BJ (cell line): ENCODE data around the gene SLC16A11. TPM values are rescaled to one million over a fixed set of nuclear protein-coding genes. Genes with fewer than 3 reads are reported as not detected.

Experiments used
- CTCF ChIA-PET: fragments of 350-600 bp; formaldehyde crosslinking; extraction: SDS; loops from one replicate; lab custom pipeline; 2021; ENCODE audit warnings: antibody characterized with exemption, inconsistent platforms; lab: Yijun Ruan, JAX
- POLR2A ChIA-PET: fragments of 300-600 bp; sonication (Branson Sonifier 250); formaldehyde crosslinking; extraction: SDS; loops from one replicate; lab custom pipeline; 2021; ENCODE audit warnings: antibody characterized with exemption; lab: Charles Lee
- DNase-seq: peaks from one replicate; pipeline ENCODE4 v3.0.0-alpha.2; 2011; ENCODE audit warnings: low read depth
- H3K27me3 ChIP-seq: 2 replicates; pipeline ENCODE4 v1.6.0; 2011; ENCODE audit warnings: low read length; ENCODE audit not compliant: control insufficient read depth, insufficient read depth
- H3K36me3 ChIP-seq: 2 replicates; pipeline ENCODE4 v1.5.1; 2011; ENCODE audit warnings: low read length; ENCODE audit not compliant: control insufficient read depth, insufficient read depth
- H3K4me3 ChIP-seq: 2 replicates; pipeline ENCODE4 v1.5.1; 2011; ENCODE audit warnings: low read depth, mild to moderate bottlenecking, control low read depth, low read length
- polyA plus RNA-seq: library from polyadenylated mRNA; depleted of rRNA; stranded (reverse); fragments of >200 nt; gene quantifications from 2 replicates; pipeline ENCODE4 v1.2.3, GENCODE V29; 2011
- TF ChIP-seq, protein P1 (sequence below): IDR thresholded peaks from 2 replicates; pipeline ENCODE4 v1.5.1; 2011; ENCODE audit warnings: low read depth, mild to moderate bottlenecking, control low read depth, inconsistent platforms, low read length, moderate library complexity; ENCODE audit not compliant: insufficient read depth

Gene SLC16A11
- polyA plus RNA-seq, 1 experiment, result not detected

DNA sequence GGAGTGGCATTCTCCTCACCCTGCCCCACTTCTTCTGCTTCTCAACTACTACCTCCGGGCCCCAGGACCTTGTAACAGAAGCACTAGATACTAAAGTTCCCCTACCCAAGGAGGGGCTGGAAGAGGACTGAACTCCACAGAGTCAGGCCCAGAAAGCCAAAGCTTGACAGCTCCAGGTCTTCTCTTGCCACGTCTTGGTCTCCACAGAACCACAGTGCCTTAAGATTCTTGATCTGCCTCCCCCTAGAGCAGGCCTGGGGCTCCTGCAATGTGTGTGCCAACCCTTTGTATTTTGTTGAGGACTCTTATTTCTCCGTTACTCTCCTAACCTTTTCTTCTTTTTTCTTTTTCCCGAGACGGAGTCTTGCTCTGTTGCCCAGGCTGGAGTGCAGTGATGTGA lies 4.1 kb downstream of the SLC16A11 start:
- ChIA-PET CTCF (interaction anchor here (0.8 to 2.1 kb wide), 2 partner anchors 9 to 11 kb away, joined by 3 to 6 read pairs; no protein-coding TSS in a partner anchor), POLR2A (no interaction called here)
- no peak for DNase-seq
- no peaks in the 10 kb centered on the region for H3K36me3 ChIP-seq
- peaks cover 14% of the 10 kb centered on the region for H3K27me3 ChIP-seq
- no peak overlapping the region for H3K4me3 ChIP-seq
- TF ChIP-seq, protein P1, sequence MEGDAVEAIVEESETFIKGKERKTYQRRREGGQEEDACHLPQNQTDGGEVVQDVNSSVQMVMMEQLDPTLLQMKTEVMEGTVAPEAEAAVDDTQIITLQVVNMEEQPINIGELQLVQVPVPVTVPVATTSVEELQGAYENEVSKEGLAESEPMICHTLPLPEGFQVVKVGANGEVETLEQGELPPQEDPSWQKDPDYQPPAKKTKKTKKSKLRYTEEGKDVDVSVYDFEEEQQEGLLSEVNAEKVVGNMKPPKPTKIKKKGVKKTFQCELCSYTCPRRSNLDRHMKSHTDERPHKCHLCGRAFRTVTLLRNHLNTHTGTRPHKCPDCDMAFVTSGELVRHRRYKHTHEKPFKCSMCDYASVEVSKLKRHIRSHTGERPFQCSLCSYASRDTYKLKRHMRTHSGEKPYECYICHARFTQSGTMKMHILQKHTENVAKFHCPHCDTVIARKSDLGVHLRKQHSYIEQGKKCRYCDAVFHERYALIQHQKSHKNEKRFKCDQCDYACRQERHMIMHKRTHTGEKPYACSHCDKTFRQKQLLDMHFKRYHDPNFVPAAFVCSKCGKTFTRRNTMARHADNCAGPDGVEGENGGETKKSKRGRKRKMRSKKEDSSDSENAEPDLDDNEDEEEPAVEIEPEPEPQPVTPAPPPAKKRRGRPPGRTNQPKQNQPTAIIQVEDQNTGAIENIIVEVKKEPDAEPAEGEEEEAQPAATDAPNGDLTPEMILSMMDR, result no peak

DNA sequence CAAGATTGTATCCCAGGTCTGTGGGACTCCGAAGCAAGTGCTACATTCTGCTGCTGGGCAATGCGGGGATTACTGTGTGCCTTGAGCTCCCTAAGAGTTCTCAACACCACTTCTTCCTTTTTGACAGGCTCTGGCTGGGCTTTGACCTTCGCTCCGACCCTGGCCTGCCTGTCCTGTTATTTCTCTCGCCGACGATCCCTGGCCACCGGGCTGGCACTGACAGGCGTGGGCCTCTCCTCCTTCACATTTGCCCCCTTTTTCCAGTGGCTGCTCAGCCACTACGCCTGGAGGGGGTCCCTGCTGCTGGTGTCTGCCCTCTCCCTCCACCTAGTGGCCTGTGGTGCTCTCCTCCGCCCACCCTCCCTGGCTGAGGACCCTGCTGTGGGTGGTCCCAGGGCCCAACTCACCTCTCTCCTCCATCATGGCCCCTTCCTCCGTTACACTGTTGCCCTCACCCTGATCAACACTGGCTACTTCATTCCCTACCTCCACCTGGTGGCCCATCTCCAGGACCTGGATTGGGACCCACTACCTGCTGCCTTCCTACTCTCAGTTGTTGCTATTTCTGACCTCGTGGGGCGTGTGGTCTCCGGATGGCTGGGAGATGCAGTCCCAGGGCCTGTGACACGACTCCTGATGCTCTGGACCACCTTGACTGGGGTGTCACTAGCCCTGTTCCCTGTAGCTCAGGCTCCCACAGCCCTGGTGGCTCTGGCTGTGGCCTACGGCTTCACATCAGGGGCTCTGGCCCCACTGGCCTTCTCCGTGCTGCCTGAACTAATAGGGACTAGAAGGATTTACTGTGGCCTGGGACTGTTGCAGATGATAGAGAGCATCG lies 5.6 kb downstream of the SLC16A11 start:
- H3K4me3 ChIP-seq, result no peak overlapping the region
- no peaks in the 10 kb centered on the region for H3K36me3 ChIP-seq
- CTCF ChIA-PET, result interaction anchor here (0.6 to 2.1 kb wide), 4 partner anchors 12 to 98 kb away, joined by 3 to 6 read pairs (median 3); no protein-coding TSS in a partner anchor
- TF ChIP-seq, protein P1, result no peak
- POLR2A ChIA-PET, result no interaction called here
- H3K27me3 ChIP-seq, result peaks cover 7% of the 10 kb centered on the region
- DNase-seq, result no peak

DNA sequence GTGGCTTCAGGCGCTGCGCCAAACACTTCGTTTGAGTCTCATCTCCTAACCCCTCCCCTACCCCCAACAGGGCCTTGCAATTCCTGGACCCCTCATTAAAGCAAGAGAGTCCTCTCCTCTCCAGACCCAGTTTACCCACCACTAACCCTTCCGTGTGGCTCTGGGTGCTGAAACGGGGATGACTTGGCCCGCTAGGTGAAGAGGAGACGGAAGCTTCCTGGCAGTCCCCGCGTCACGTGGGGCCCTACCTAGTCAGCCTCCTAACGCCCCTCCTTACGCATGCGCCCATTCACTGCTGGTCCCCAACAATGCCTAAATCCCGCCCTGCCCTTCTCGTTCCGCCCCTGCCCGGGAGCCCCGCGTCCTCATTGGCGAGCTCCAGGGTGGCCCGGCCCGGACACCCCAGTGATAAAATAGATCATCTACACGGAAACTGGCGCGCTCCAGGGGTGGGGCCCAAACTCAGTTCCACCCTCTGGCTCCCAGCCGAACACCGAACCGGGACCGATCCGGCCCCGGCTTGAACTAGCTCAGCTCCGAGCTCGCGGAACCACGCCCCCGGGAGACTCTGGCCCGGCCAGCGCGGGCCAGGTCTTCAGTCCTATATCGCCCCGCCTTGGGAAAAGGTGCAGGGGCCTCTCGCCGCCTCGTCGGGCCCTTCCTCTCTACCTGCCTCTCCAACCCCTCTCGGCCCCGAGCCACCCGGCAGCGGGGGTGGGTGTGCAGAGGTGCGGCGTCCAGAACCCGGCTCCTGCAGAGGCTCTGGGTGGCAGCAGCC lies 8.1 kb downstream of the SLC16A11 start, which contains the start of gene SLC16A13:
SLC16A13 (plus strand) TSS at position 425 of the 778 bp plus-strand sequence. CDS start 368 bp downstream, outside the sequence.
- H3K27me3 ChIP-seq, result no peaks in the 10 kb centered on the region
- no peaks in the 10 kb centered on the region for H3K36me3 ChIP-seq
- POLR2A ChIA-PET, result interaction anchor here (0.6 kb wide), 1 partner anchor 18 kb away, joined by 5 read pairs; no protein-coding TSS in a partner anchor
- H3K4me3 ChIP-seq, result peak within 1 kb of the TSS; percentile 74
- TF ChIP-seq, protein P1, result no peak
- peak; percentile 73 for DNase-seq
- CTCF ChIA-PET, result interaction anchor here (0.6 to 2.0 kb wide), 6 partner anchors 8 to 101 kb away, joined by 3 to 6 read pairs (median 5); partner anchors contain the start of gene BCL6B

DNA sequence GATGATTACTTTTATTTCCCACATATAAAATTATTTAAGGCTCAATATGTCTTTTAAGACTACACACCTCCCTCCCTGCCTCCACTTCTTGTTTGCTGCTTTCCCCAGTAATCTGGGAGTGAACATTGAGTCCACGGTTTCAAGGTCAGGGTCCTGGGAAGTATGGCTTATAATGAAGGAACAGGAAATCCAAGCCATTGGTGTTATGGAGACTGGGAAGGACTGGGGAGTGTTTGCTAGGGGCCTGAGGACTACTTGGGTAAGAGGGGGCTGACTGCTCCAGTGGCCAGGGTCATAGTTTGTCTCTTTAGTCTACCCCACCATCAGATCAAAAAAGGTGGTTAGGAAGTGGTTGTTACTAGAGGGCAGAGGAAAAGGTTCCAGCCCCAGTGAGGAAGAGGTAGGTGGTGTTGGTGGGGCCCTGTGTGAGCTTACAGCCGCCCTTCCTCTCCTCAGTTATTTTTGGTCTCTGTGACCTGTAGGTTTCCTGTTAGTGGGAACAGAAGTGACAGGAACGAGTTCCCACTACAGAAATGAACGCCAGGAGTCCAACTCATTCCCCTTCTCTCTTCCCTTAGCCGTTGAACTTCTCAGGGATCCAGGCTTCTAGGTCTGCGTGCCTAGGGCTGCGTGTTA lies 8.8 kb downstream of the SLC16A11 start:
- CTCF ChIA-PET, result interaction anchor here (1.0 to 2.0 kb wide), 4 partner anchors 8 to 14 kb away, joined by 3 to 6 read pairs (median 6); partner anchors contain the start of gene BCL6B
- no peak for DNase-seq
- H3K36me3 ChIP-seq, result no peaks in the 10 kb centered on the region
- no peaks in the 10 kb centered on the region for H3K27me3 ChIP-seq
- peak overlapping the region; percentile 74 for H3K4me3 ChIP-seq
- POLR2A ChIA-PET, result interaction anchor here (0.6 kb wide), 1 partner anchor 17 kb away, joined by 5 read pairs; no protein-coding TSS in a partner anchor
- TF ChIP-seq, protein P1, result no peak
